GM21723 (cell line): ENCODE measurements around the gene ZBTB47.

Experiments used
- ATAC-seq: cut with Tn5 transposase; IDR thresholded peaks from one replicate; pipeline ENCODE4 v1.9.1; 2021; ENCODE audit warnings: mild to moderate bottlenecking, moderate library complexity; ENCODE audit not compliant: unreplicated experiment

The ZBTB47 gene

GRCh38 chr3:42711491-42712343 is 58.2 kb downstream of the ZBTB47 start:
- ATAC-seq: no peak

GRCh38 chr3:42712344-42712648 is 58.8 kb downstream of the ZBTB47 start:
- no peak for ATAC-seq

DNA sequence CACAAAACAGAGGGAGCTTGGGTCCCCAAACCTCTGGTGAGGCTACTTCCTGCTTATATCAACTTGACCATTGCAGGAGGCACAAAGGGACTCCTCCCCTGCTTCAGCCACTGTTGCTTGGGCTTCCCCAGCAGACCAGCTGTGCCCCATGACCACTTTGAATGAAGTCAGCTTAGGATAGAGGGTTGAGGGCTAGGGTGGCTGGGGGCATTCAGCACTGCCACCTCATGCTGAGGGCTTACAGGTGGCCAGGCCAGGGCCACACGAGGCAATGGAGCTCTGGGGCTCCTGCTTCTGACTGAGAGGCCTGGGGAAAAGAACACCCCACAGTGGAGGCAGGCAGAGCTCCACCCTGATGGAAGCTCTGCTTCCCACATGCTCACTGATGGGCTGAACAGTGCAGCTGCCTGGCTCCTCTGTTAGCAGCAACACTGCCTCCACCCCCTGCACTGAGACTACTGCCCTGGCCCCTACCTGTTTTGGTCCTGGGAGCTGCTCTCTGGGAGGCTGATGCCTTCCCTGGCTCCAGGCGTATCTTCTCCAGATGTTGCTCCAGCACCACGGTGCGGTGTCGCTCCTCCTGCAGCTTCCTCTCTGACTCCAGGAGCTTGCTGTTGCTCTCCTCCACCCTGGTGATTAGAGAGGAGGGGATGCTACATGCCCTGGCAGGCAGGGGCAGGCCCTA is 59.3 kb downstream of the ZBTB47 start:
- no peak for ATAC-seq

- ATAC-seq: no peak
Measured at GRCh38 chr3:42713747-42714146, 60.2 kb downstream of the ZBTB47 start.

DNA sequence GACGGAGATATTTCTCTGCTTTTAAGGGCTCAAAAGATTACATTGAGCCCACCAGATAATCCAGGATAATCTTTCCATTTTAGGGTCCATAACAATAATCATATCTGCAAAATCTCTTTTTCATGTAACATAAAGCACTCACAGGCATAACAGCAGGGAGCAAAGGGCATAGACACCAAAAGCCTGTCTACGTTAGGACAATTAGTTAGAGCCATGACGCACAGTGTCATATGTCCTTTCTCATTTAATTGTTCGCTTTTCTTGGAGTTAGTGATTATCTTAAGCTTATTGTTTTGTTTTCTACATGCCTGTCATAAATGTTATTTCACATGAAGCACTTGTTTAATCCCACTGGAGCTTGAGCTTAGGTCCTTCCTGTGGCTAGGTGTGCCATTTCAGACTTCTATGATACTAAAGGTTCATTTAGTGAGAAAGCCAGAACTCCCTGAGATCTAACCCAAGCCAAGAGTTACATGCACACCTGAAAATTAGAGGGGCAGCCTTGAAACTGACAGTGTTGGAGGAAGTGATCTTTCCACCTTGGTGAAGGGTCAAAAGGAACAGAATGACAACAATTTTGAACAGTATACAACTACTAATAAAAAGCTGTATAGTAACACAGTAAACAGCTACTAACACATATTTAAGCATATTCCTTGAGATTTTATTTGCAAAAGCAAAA is 60.8 kb downstream of the ZBTB47 start:
- no peak for ATAC-seq
